Panc1 (cell line): ENCODE results near the gene GAP43. TPM values are rescaled to one million over a fixed set of nuclear protein-coding genes. Genes with fewer than 3 reads are reported as not detected.

Experiments used
- ATAC-seq: fragments of 200-7000 bp; cut with Tn5 transposase; 2 replicates; pipeline ENCODE4 v1.9.1; 2020; ENCODE audit warnings: mild to moderate bottlenecking, moderate library complexity
- BruUV-seq: library from RNA; stranded (reverse); fragments of 400-500 nt; replicated peaks from 2 replicates; lab custom pipeline; 2021; lab: Mats Ljungman, UMichigan
- CTCF ChIA-PET: fragments of 300-600 bp; sonication (Branson Sonifier 250); formaldehyde crosslinking; loops from one replicate; lab custom pipeline; 2022; ENCODE audit warnings: antibody characterized with exemption; lab: Charles Lee
- POLR2A ChIA-PET: fragments of 300-600 bp; sonication (Branson Sonifier 250); formaldehyde crosslinking; loops from one replicate; lab custom pipeline; 2022; ENCODE audit warnings: antibody characterized with exemption; lab: Charles Lee
- DNase-seq: peaks from one replicate; pipeline ENCODE4 v3.0.0-alpha.2; 2010; ENCODE audit warnings: low read depth, low spot score
- H3K27ac ChIP-seq: 2 replicates; pipeline ENCODE4 v1.5.1; 2011; ENCODE audit warnings: mild to moderate bottlenecking, low read length, inconsistent platforms
- H3K27me3 ChIP-seq: fragments of 200-500 bp; sonication (Bioruptor generic); 2 replicates; pipeline ENCODE4 v1.6.0; 2014; ENCODE audit warnings: low read length, inconsistent platforms; ENCODE audit not compliant: control insufficient read depth, insufficient read depth
- H3K36me3 ChIP-seq: fragments of 200-500 bp; sonication (Bioruptor generic); 2 replicates; pipeline ENCODE4 v1.5.1; 2014; ENCODE audit warnings: inconsistent platforms, mild to moderate bottlenecking, low read length, moderate library complexity; ENCODE audit not compliant: control insufficient read depth, insufficient read depth
- H3K4me1 ChIP-seq: 2 replicates; pipeline ENCODE4 v1.5.1; 2011; ENCODE audit warnings: inconsistent platforms, mild to moderate bottlenecking, low read length, moderate library complexity; ENCODE audit not compliant: control insufficient read depth, insufficient read depth
- H3K4me3 ChIP-seq, 2 experiments: 2 replicates each; pipeline ENCODE4 v1.5.1; 2011 to 2012; ENCODE audit warnings: low read depth in 2 of 2, low read length in 2 of 2, mild to moderate bottlenecking in 2 of 2, inconsistent platforms in 1 of 2, moderate library complexity in 1 of 2
- H3K9me3 ChIP-seq: fragments of 200-500 bp; sonication (Bioruptor generic); 2 replicates; pipeline ENCODE4 v1.5.1; 2014; ENCODE audit warnings: low read depth, mild to moderate bottlenecking, inconsistent platforms, low read length, moderate library complexity; ENCODE audit not compliant: control insufficient read depth, insufficient read depth
- POLR2AphosphoS5 ChIP-seq: IDR thresholded peaks from 2 replicates; pipeline ENCODE4 v1.6.1; 2012; ENCODE audit warnings: mild to moderate bottlenecking, low read depth, low read length, moderate library complexity
- REST ChIP-seq, 2 experiments: IDR thresholded peaks; 2 replicates each; pipeline ENCODE4 v1.6.1; 2011 to 2012; ENCODE audit warnings: low read depth in 2 of 2, control low read depth in 1 of 2, low read length in 1 of 2, mild to moderate bottlenecking in 1 of 2, moderate library complexity in 1 of 2; ENCODE audit not compliant: insufficient read depth in 1 of 2
- SIN3A ChIP-seq: IDR thresholded peaks from 2 replicates; pipeline ENCODE4 v1.6.1; 2012; ENCODE audit warnings: low read depth, mild to moderate bottlenecking, low read length, moderate library complexity, borderline replicate concordance; ENCODE audit not compliant: insufficient read depth
- TCF7L2 ChIP-seq: IDR thresholded peaks from 2 replicates; pipeline ENCODE4 v1.6.1; 2011; ENCODE audit warnings: mild to moderate bottlenecking, low read depth, low read length, inconsistent platforms
- in situ Hi-C: cut with HindIII; loops from 2 replicates; pipeline ENCODE4 v1.10.0; 2016; ENCODE audit warnings: low sequenced_read_pairs, low pct_unique_long_range_greater_than_20kb
- intact Hi-C: fragments of 100-400 bp; cut with micrococcal nuclease; formaldehyde crosslinking; loops from one replicate; pipeline ENCODE4 v1.10.0; 2022; ENCODE audit not compliant: unreplicated experiment
- total RNA-seq: library from RNA; stranded (reverse); gene quantifications from one replicate; pipeline ENCODE4 v1.2.1, GENCODE V29; 2021; ENCODE audit not compliant: unreplicated experiment
- TF ChIP-seq, protein P1 (sequence below): fragments of 450-650 bp; IDR thresholded peaks from 2 replicates; pipeline ENCODE4 v1.5.1; 2017; ENCODE audit warnings: mild to moderate bottlenecking

The GAP43 gene
- total RNA-seq, 1 experiment from 2014 or later, result not detected

GRCh38 chr3:115685097-115685496 lies 61.8 kb downstream of the GAP43 start:
- BruUV-seq, result no TSS peak
- in situ Hi-C loops, result no loop called here
- H3K4me1 ChIP-seq, result no peaks in the 10 kb centered on the region
- H3K27ac ChIP-seq, result no peak overlapping the region
- H3K9me3 ChIP-seq, result no peaks in the 10 kb centered on the region
- no peak overlapping the region for H3K4me3 ChIP-seq
- no peaks in the 10 kb centered on the region for H3K36me3 ChIP-seq
- H3K27me3 ChIP-seq, result no peaks in the 10 kb centered on the region
- CTCF ChIA-PET, result no interaction called here
- no peak for ATAC-seq
- POLR2A ChIA-PET, result no interaction called here
- TF ChIP-seq SIN3A (no peak), TCF7L2 (no peak), POLR2AphosphoS5 (no peak), REST (IDR thresholded peaks at IDR 0.05; ENCODE audit: insufficient read depth in 1 of 2, low read depth in 2 of 2, low read length in 1 of 2) (no peak)
- TF ChIP-seq, protein P1, sequence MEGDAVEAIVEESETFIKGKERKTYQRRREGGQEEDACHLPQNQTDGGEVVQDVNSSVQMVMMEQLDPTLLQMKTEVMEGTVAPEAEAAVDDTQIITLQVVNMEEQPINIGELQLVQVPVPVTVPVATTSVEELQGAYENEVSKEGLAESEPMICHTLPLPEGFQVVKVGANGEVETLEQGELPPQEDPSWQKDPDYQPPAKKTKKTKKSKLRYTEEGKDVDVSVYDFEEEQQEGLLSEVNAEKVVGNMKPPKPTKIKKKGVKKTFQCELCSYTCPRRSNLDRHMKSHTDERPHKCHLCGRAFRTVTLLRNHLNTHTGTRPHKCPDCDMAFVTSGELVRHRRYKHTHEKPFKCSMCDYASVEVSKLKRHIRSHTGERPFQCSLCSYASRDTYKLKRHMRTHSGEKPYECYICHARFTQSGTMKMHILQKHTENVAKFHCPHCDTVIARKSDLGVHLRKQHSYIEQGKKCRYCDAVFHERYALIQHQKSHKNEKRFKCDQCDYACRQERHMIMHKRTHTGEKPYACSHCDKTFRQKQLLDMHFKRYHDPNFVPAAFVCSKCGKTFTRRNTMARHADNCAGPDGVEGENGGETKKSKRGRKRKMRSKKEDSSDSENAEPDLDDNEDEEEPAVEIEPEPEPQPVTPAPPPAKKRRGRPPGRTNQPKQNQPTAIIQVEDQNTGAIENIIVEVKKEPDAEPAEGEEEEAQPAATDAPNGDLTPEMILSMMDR, result no peak
- intact Hi-C loops, result no loop called here
- no peak for DNase-seq

- intact Hi-C loops, result no loop called here
- Histone ChIP-seq H3K36me3 (no peaks in the 10 kb centered on the region), H3K9me3 (no peaks in the 10 kb centered on the region), H3K4me1 (no peaks in the 10 kb centered on the region), H3K27me3 (no peaks in the 10 kb centered on the region), H3K27ac (no peak overlapping the region), H3K4me3 (no peak overlapping the region)
- BruUV-seq, result no TSS peak
- in situ Hi-C loops, result no loop called here
- DNase-seq, result no peak
- no peak for ATAC-seq
- ChIA-PET POLR2A (no interaction called here), CTCF (no interaction called here)
- TF ChIP-seq TCF7L2, result no peak
- TF ChIP-seq POLR2AphosphoS5, result no peak
- no peak for TF ChIP-seq REST (IDR thresholded peaks at IDR 0.05; ENCODE audit: insufficient read depth in 1 of 2, low read depth in 2 of 2, low read length in 1 of 2)
- TF ChIP-seq SIN3A, result no peak
- TF ChIP-seq, protein P1, result no peak
These were observed 64.4 kb downstream of the GAP43 start for GRCh38 chr3:115687721-115688120.
